GM12875 (cell line): ENCODE measurements around the gene PCSK9.

ENCODE experiments used
- H3K4me3 ChIP-seq: one replicate; pipeline ENCODE4 v1.5.1; 2011; ENCODE audit warnings: low read depth, low read length, control low read depth
- CTCF ChIP-seq: IDR thresholded peaks from 2 replicates; pipeline ENCODE4 v1.5.1; 2011; ENCODE audit warnings: low read depth, mild to moderate bottlenecking, control low read depth, inconsistent platforms, low read length, moderate library complexity, borderline replicate concordance; ENCODE audit not compliant: insufficient read depth

PCSK9 gene

GRCh38 chr1:55061000-55061705, 21.8 kb downstream of the PCSK9 start:
- no peak overlapping the region for H3K4me3 ChIP-seq
- TF ChIP-seq CTCF = no peak

- TF ChIP-seq CTCF = no peak
- H3K4me3 ChIP-seq = no peak overlapping the region
Measured at GRCh38 chr1:55061706-55062321, 22.5 kb downstream of the PCSK9 start.

GRCh38 chr1:55062801-55063576, 23.6 kb downstream of the PCSK9 start:
- no peak overlapping the region for H3K4me3 ChIP-seq
- no peak for TF ChIP-seq CTCF

GRCh38 chr1:55063577-55063942, 24.2 kb downstream of the PCSK9 start:
- H3K4me3 ChIP-seq = no peak overlapping the region
- TF ChIP-seq CTCF = no peak

GRCh38 chr1:55064071-55064581, 24.8 kb downstream of the PCSK9 start:
- peak; percentile 68 for TF ChIP-seq CTCF
- no peak overlapping the region for H3K4me3 ChIP-seq

GRCh38 chr1:55064861-55065263, 25.5 kb downstream of the PCSK9 start:
- TF ChIP-seq CTCF = no peak

More at GRCh38 chr1:55064861-55065263, 25.5 kb downstream of the PCSK9 start:
- H3K4me3 ChIP-seq = no peak overlapping the region
